Measurements from ENCODE around the gene ITPR2.

ITPR2 gene

GRCh38 chr12:26488351-26488750, 344.6 kb downstream of the ITPR2 start:
- Histone ChIP-seq H3K4me1 (ENCODE audit: insufficient read depth, low read length, poor library complexity, severe bottlenecking) (no peaks in the 10 kb centered on the region), H3K4me3 (ENCODE audit: low read length, poor library complexity, severe bottlenecking) (no peak overlapping the region), H2AFZ (ENCODE audit: low read length) (no peak overlapping the region), H3K9me2 (replicated peaks; ENCODE audit: low read depth, low read length) (no peaks in the 10 kb centered on the region), H3K4me2 (ENCODE audit: low read depth, low read length, poor library complexity, severe bottlenecking) (no peak overlapping the region), H3K9ac (ENCODE audit: low read depth, low read length, poor library complexity, severe bottlenecking) (no peak overlapping the region), H3K36me3 (ENCODE audit: insufficient read depth, low read length) (peaks cover 5% of the 10 kb centered on the region; the same call in 1 of the 2 replicates), H3K27me3 (ENCODE audit: insufficient read depth, low read length, poor library complexity, severe bottlenecking) (no peaks in the 10 kb centered on the region), H4K20me1 (ENCODE audit: insufficient read depth, low read length, poor library complexity, severe bottlenecking) (no peaks in the 10 kb centered on the region), H3K79me2 (ENCODE audit: insufficient read depth, low read length) (no peaks in the 10 kb centered on the region), H3F3A (ENCODE audit: low read depth) (no peaks in the 10 kb centered on the region), H3K9me3 (ENCODE audit: insufficient read depth, low read depth, low read length) (no peaks in the 10 kb centered on the region)
- TF ChIP-seq EZH2phosphoT487 (IDR thresholded peaks at IDR 0.05; ENCODE audit: borderline replicate concordance) = no peak
- TF ChIP-seq CTCF (conservative IDR thresholded peaks at IDR 0.05; ENCODE audit: low read length) = no peak

GRCh38 chr12:26473291-26473690, 359.7 kb downstream of the ITPR2 start:
- Histone ChIP-seq H3K79me2 (ENCODE audit: insufficient read depth, low read length) (no peaks in the 10 kb centered on the region), H3F3A (ENCODE audit: low read depth) (no peaks in the 10 kb centered on the region), H3K9ac (ENCODE audit: low read depth, low read length, poor library complexity, severe bottlenecking) (no peak overlapping the region), H3K9me2 (replicated peaks; ENCODE audit: low read depth, low read length) (no peaks in the 10 kb centered on the region), H3K27me3 (ENCODE audit: insufficient read depth, low read length, poor library complexity, severe bottlenecking) (no peaks in the 10 kb centered on the region), H4K20me1 (ENCODE audit: insufficient read depth, low read length, poor library complexity, severe bottlenecking) (no peaks in the 10 kb centered on the region), H3K9me3 (ENCODE audit: insufficient read depth, low read depth, low read length) (no peaks in the 10 kb centered on the region), H2AFZ (ENCODE audit: low read length) (no peak overlapping the region), H3K4me1 (ENCODE audit: insufficient read depth, low read length, poor library complexity, severe bottlenecking) (no peaks in the 10 kb centered on the region), H3K4me3 (ENCODE audit: low read length, poor library complexity, severe bottlenecking) (no peak overlapping the region), H3K4me2 (ENCODE audit: low read depth, low read length, poor library complexity, severe bottlenecking) (no peak overlapping the region), H3K36me3 (ENCODE audit: insufficient read depth, low read length) (0 out of 2 replicates have a peak, but pooled peaks cover 3% of the 10 kb centered on the region)
- no peak for TF ChIP-seq CTCF (conservative IDR thresholded peaks at IDR 0.05; ENCODE audit: low read length)
- TF ChIP-seq EZH2phosphoT487 (IDR thresholded peaks at IDR 0.05; ENCODE audit: borderline replicate concordance) = no peak

GRCh38 chr12:26471560-26471959, 361.4 kb downstream of the ITPR2 start:
- Histone ChIP-seq H3K9ac (ENCODE audit: low read depth, low read length, poor library complexity, severe bottlenecking) (no peak overlapping the region), H3K4me1 (ENCODE audit: insufficient read depth, low read length, poor library complexity, severe bottlenecking) (no peaks in the 10 kb centered on the region), H3K9me3 (ENCODE audit: insufficient read depth, low read depth, low read length) (no peaks in the 10 kb centered on the region), H3K9me2 (replicated peaks; ENCODE audit: low read depth, low read length) (no peaks in the 10 kb centered on the region), H3K4me3 (ENCODE audit: low read length, poor library complexity, severe bottlenecking) (no peak overlapping the region), H3K79me2 (ENCODE audit: insufficient read depth, low read length) (no peaks in the 10 kb centered on the region), H2AFZ (ENCODE audit: low read length) (no peak overlapping the region), H3K27me3 (ENCODE audit: insufficient read depth, low read length, poor library complexity, severe bottlenecking) (no peaks in the 10 kb centered on the region), H3K36me3 (ENCODE audit: insufficient read depth, low read length) (0 out of 2 replicates have a peak, but pooled peaks cover 3% of the 10 kb centered on the region), H3K4me2 (ENCODE audit: low read depth, low read length, poor library complexity, severe bottlenecking) (no peak overlapping the region), H3F3A (ENCODE audit: low read depth) (no peaks in the 10 kb centered on the region), H4K20me1 (ENCODE audit: insufficient read depth, low read length, poor library complexity, severe bottlenecking) (no peaks in the 10 kb centered on the region)
- no peak for TF ChIP-seq CTCF (conservative IDR thresholded peaks at IDR 0.05; ENCODE audit: low read length)
- TF ChIP-seq EZH2phosphoT487 (IDR thresholded peaks at IDR 0.05; ENCODE audit: borderline replicate concordance) = no peak

All from Loucy (cell line).